NCI-H2029 (cell line): ENCODE measurements around the gene ZFAND3.

Source experiments
- DNase-seq: peaks from one replicate; lab custom pipeline; 2025; lab: John Stamatoyannopoulos, UW

Gene ZFAND3

DNA sequence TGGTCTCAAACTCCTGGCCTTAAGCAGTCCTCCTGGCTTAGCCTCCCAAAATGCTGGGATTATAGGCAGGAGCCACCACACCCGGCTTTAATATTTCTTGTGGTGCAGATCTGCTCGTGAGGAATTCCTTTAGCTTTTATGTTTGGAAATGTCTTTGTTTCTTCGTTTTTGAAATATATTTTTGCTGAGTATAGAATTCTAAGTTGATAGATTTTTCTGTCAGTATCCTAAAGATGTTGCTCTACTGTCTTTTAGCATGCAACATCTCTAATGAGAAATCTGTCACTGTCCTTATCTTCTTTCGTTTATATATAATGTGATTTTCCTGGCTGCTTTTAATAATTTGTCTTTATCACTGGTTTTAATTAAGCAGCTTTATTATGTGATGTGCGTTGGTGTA is 75.1 kb downstream of the ZFAND3 start:
- no peak for DNase-seq

DNA sequence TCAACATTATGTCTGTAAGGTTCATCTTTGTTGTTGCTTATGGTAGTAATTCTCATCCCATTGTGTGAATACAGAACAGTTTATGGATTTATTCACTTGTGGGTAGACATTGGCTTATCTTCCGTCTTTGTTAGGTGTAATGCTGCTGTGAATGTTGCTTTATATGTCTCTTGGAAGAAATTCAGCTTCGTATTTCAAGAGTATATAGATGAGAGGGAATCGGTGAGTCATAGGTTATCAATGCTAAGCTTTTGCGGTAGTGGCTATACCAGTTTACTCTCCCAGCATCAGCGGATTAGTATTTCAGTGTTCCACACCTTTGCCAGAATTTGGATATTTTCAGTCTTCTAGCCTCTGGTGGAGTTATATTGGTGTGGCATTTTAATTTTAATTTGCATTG is 77.8 kb downstream of the ZFAND3 start:
- no peak for DNase-seq

DNA sequence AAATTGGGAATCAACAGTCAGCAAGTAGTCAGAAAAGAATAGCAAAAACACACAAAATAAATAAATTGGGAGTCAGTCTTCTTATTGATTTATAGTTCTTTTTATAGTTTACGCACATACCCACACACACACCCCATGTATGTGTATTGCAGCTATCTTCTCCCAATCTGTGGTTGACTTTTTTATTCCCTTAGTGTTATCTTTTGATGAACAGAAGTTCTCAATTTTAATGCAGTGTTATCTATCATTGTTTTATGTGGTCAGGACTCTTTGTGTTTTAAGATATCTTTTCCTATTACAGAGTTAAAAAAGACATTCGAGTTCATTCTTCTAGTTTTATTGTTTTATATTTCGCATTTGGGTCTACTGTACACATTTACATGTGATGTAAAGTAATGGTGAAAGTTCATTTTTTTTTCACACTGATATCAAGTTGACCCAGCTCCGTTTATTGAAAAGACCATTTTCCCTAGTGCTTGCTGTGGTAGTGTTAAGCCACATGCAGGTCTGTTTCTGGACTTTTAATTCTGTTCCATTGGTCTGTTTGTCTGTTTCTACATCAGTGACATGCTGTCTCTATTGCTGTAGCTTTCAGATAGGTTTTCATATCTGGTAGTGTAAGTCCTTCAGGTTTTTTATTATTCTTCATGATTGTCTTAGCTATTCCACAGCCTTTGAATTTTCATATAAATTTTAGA is 78.4 kb downstream of the ZFAND3 start:
- no peak for DNase-seq

DNA sequence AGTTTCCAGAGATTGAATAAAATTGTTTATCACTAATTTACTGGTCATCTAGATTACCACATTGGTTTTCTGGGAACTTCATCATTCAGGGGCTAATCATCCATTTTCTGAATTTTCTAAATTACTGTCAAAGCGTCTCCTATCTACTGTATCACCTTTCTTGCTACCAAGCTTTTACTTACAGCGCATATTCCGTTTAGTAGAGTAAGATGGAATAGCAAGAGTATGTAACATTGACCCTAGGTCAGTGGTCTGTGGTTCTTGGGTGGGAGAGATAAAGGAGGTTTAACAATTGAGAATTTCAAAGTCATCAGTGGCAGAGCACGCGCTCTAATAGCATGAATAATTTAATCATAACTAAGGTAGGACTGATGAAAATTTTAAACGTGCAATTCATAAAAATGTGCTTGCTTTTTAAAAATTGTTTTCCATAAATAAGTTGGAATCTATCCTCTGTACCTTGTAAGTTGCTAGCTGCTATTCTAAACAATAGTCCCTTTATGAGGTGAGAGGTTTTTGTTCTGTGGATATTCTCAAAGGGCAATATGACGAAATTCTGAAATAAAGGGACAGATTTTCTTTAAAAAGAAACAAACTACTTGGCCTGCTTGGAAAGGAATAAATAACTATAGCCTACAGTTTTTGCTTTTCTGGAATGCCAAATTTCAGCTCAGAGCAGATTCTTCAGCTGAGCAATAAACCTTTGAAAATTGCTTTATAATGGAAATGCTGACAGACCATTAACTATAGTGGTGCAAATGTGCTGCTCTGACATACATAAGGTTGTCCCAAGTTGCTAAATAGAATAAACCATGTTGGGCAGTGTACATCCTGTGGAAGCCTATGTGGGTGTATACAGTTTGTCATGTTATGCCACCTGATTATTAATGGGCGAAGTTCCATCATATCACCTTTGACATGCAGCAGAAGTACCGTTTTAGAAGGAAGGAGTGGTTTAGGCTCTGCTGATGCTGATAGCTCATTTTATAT is 84.1 kb downstream of the ZFAND3 start:
- DNase-seq = no peak

DNA sequence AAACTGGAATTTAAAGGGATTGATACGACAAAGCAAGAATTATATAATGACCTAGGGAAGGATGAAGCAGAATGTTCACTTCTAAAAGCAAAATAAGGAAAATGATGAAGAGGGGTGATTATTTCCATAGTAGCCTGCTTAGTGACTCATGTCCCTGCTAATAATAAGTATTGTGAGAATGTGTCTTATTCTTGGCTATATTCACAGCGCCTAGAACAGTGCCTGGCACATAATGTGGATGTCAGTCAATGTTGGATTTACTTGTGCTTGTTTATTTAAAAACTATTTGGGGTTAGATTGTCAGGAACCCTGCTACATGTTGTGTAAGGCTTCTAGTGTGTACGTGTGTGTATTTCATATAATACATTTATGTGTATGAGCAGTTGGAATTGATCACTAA is 85.1 kb downstream of the ZFAND3 start:
- DNase-seq = no peak

DNA sequence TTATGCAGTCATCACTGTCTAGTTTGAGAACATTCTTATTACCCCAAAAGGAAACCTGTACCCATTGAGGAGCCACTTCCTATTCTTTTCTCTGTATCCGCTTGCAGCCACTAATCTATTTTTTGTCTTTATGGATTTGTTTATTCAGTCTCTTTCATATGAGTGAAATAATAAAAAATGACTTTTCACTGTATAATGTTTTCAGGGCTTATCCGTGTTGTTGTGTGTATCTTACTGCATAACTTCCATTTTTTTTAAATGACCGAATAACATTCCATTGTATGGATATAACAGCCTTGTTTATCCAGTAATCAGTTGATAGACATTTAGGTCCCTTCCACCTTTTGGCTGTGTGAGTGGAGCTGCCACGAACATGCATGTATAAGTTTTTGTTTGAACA is 86.6 kb downstream of the ZFAND3 start:
- DNase-seq = no peak

DNA sequence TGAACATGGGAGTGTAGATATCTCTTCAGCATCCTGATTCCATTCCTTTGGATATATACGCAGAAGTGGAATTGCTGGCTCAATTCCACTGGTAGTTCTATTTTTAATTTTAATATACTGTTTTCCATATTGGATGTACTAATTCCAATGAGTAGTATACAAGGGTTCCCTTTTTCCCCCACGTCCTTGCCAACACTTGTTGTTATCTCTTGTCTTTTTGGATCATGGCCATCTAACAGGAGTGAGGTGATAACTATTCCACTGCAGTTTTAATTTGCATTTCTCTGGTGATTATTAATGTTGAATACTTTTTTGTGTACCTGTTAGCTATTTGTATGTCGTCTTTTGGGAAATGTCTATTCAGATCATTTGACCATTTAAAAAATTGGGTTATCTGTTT is 91.5 kb downstream of the ZFAND3 start:
- no peak for DNase-seq

DNA sequence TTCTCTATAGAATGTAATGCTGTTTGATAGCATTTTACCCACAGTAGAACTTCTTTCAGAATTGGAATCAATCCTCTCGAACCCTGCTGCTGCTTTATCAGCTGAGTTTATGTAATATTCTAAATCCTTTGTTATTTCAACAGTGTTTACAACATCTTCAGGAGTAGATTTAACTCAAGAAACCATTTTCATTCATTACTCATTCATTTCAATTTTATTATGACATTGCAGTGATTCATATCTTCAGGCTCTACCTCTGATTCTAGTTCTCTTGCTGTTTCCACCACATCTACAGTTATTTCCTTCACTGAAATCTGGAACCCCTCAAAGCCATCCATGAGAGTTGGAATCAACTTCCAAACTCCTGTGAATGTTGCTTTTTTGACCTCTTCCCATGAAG is 93.7 kb downstream of the ZFAND3 start:
- DNase-seq = no peak

DNA sequence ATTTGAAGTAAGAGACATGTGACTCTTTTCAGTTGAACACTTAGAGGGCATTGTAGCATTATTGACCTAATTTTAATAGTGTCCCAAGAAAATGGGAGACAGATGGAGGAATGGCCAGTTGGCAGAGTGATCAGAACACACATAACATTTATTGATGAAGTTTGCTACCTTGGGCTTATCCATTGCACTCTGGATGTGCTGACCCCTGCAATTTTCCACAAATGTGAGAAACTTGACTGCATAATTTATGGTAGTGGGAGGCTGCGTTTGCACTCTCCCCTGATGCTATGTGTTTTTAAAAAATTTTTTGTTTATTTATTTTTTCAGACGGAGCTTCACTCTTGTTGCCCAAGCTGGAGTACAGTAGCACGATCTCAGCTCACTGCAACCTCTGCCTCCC is 95.9 kb downstream of the ZFAND3 start:
- no peak for DNase-seq

DNA sequence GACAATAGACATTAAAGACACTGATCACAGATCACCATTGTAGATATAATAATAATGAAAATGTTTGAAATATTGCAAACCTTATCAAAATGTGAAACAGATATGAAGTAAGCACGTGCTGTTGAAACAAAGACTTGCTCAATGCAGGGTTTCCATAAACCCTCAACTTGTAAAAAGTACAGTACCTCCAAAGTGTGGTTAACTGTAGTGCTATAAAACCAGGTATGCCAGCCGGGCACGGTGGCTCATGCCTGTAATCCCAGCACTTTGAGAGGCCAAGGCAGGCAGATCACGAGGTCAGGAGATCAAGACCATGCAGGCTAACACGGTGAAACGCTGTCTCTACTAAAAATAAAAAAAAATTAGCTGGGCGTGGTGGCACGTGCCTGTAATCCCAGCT is 96.6 kb downstream of the ZFAND3 start:
- DNase-seq = no peak

DNA sequence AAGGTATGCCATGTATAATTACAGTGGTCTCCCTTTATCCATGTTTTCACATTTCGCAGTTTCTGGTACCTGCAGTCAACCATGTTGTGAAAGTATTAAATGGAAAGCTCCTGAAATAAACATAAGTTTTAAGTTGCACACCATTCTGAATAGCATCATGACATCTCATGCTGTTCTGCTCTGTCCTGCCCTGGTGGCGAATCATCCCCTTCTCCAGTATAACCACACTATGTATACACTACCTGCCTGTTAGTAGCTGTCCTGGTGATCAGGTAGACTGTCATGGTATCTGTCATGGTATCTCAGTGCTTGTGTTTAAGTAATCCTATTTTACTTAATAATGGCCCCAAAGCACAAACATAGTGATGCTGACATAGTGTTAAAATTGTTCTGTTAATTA is 97.1 kb downstream of the ZFAND3 start:
- no peak for DNase-seq

DNA sequence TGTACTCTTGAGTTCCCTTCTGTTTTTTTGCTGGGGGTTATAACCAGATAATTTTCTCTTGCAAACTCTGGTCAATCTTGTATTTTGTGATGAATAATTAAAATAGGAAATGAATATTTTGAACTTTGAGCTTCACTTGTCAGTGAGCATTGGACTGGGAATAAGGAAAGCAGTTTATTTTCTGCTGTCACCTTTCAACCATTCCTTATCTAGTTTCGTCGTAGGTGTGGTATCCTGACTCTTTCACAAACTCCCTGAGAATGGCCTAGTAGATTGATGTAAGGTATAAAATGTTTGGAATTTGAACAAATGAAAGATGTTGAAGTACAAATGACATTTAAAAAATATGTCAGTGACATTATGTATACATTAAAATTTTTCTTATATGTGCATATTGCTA is 98.0 kb downstream of the ZFAND3 start:
- no peak for DNase-seq

DNA sequence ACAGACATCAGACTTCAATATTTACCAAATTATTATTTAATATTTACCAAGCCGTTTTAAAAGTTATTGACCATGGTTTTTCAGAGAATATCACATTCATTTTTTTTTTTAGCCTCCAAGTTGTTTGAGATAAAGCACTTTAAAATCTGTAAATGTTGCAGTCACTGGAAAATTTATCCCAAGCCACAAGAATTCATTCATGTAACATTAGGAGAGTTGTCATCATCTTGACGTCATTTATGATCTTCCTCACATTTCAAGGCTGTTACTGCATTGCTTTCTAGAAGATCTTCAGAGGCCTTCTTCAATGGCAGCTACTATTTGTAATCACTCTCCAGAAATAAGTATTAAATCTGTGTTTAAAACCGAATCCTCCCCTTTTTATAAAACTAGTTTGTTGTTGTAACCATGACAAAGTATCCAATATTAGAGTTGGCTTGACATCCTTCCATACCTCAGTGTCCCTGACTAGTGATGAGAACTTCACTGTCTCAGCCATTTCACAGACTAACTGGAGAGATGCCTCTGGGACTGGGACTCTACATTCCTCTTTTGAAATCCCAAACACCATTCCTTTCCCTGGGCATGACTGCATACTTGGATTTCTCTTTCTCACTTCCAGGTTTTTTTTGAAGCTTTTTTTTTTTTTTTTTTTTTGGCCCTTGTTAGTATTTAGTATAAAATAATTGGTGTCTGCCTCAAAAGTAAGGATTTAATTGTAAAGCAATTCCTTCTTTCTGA is 100.1 kb downstream of the ZFAND3 start:
- no peak for DNase-seq

DNA sequence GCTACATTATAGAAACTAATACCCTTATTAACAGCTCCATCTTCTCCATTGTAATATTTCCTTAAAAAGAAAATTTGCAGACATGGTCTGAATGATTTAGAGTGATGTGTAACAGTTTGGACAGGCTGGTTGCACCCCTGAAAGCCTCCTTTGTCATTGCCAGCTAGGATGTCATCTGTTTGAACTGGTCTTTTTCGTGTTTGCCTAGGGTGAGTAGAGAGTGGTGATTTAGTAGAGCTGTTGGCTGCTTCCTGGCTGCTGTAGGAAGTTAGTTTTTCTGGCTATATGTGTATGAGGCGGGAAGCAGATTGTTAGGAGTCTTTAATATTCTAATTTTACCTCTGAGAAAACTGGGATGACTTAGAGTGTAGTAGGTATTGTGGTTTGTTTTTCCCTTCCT is 101.1 kb downstream of the ZFAND3 start:
- DNase-seq = no peak

DNA sequence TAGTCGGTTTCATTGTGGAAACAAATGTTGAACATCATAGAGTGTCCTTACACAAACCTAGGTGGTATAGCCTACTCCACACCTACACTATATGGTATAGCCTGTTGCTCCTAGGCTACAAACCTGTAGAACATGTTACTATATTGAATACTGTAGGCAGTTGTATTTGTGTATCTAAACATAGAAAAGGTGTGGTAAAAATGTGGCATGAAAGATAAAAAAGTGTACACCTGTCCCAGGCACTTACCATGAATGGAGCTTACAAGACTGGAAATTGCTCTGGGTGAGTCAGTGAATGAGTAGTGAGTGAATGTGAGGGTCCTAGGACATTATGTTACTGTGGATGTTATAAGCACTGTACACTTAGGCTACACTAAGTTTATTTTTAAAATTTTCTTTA is 103.0 kb downstream of the ZFAND3 start:
- DNase-seq = no peak

DNA sequence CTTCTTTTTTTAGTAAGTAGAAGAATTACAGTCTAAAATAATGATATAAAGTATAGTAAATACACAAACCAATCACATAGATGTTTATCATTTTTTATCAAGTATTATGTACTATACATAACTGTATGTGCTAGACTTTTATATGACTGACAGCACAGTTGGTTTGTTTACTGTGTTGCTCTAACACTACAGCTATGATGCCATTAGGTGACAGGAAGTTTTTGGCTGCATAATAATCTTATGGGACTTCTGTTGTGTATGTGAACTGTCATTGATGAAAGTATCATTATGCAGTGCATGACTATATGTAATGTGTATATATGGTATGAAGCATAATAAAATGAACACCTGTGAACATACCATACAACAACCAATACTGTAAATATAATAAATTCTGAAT is 104.0 kb downstream of the ZFAND3 start:
- DNase-seq = no peak

DNA sequence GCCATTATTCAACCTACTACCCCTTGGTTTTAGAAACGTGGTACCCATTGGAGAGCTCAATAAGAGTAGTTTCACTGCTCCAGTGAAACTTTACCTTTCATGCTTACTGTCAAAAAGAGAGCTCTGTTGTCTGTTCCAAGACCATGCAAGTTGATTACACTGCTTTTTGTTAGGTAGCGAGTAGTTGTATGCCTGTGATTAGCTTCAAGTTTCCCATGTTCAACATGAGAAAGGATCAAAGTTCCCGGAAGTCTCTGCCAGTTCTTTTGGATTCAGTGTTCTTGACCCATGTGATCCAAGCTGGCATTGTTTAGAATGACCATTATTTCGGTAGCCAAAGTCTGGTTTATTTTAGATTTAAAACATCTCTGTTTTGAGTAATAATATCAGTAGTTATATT is 107.1 kb downstream of the ZFAND3 start:
- DNase-seq = no peak

DNA sequence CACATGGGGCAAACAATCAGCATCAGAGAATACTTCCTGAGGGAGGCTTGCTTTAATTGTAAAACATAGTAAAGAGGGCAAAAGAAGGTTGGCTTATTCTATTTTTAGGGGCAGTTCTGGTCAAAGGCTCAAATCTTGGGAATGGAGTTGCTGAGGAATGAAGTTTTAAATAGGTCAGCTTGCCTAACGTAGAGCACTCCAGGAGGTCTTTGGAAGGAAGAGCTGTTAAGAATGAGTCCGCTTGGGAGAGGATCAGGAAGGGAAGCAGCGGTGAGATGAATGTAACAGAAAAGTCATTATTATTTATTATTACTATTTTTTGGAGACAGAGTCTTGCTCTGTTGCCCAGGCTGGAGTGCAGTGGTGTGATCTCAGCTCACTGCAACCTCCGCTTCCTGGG is 108.7 kb downstream of the ZFAND3 start:
- no peak for DNase-seq

DNA sequence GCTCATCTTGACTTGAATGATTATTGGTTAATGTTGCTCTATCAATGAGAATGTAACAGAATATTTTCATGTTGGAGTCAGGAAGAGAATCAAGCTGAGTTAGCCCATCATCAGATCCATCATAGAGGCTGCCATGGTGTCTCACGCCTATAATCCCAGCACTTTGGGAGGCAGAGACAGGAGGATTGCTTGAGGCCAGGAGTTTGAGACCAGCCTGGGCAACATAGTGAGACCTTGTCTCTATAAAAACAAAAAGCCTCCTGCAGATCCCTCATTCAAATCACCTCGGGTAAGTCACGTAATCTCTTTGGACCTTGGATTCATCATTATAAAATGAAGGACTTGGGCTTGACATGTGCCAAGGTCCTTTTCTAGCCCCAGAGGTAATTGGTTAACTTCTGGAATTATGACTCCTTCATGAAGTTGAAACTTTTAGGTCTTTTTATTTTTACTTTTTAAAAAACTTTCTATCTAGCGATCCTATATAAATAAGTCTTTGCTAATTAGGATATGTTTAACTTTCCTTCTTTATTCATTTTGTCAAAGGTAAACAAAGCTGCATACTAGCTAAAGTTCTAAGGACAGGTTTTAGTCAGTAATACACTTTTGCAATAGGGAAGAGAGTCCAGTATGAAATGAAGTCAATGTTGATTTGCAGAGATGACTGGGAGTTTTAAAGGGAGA is 110.9 kb downstream of the ZFAND3 start:
- DNase-seq = no peak

DNA sequence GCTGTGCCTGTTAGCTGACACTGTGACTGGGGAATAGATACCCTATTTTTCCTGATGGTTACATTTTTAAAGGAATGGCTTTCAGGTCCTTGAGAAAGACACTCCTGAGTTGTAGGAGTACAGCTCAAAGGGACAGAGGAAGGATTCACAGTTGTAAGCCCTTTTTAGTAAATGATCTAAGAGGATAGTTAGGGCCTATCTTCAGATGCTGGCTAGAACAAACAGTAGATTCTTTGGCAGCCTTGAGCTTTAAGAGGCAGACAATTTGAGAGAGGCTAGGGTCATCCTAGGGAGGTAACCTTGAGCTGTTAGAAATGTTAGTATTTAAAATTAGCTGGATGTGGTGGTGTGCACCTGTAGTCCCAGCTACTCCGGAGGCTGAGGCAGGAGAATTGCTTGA is 111.5 kb downstream of the ZFAND3 start:
- DNase-seq = no peak

DNA sequence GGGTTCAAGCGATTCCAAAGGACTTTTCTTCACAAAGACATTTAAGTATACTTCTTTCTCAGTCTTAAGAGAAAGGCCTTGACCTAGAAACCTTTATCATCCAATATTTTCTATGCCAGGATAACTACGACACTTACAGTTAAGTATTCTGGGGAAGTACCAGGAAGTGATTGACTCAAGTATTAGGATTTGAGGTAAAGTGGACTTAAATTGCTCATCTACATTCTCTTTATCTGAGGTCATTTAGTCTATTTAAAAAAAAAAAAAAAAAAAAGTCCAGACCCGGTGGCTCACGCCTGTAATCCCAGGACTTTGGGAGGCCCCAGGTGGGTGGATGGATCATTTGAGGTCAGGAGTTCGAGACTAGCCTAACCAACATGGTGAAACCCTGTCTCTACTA is 114.7 kb downstream of the ZFAND3 start:
- DNase-seq = no peak

DNA sequence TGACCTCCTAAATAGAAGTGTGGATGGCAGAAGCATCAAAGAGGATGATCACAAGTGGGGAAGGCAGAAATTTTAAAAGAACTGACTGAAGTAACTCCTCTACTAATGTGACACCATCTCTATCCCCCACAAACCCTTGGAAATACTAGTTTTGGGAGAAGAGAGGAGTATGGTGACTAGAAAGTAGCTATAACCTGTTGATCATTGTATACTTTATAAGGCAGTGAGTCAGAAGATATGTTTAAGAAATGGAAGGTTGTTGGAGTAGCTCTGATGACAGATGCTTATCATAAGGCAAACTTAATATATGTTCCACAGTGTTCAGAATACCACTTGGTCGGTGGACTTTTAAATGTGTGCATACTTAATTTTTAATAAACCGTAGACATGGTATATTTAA is 116.6 kb downstream of the ZFAND3 start:
- DNase-seq = no peak
